Peyer's patch (tissue), 4 donors: Measurements from ENCODE around the gene NABP2. TPM values are rescaled to one million over a fixed set of nuclear protein-coding genes. Genes with fewer than 3 reads are reported as not detected.

Experiments
- DNase-seq, 3 donors: peaks; one replicate each; pipeline ENCODE4 v3.0.0-alpha.2; 2017 to 2019
- H3K27ac ChIP-seq, 4 donors: fragments of 200-600 bp; sonication (generic); one replicate each; pipeline ENCODE4 v1.5.1; 2016 to 2019
- H3K27me3 ChIP-seq, 2 donors: fragments of 200-600 bp; sonication (generic); one replicate each; pipeline ENCODE4 v1.5.1; 2019
- H3K36me3 ChIP-seq, 3 donors: fragments of 200-600 bp; sonication (generic); one replicate each; pipeline ENCODE4 v1.5.1; 2016 to 2019
- H3K4me1 ChIP-seq, 4 donors: fragments of 200-600 bp; sonication (generic); one replicate each; pipeline ENCODE4 v1.5.1; 2016 to 2019
- H3K4me3 ChIP-seq, 4 donors: fragments of 200-600 bp; sonication (generic); 1 replicate in 3 of 4; 2 replicates in 1 of 4; pipeline ENCODE4 v1.5.1; 2016 to 2019; ENCODE audit warnings: mild to moderate bottlenecking in 1 of 4
- H3K9me3 ChIP-seq, 4 donors: fragments of 200-600 bp; sonication (generic); one replicate each; pipeline ENCODE4 v1.5.1; 2016 to 2019; ENCODE audit warnings: mild to moderate bottlenecking in 1 of 4
- CTCF ChIP-seq, 6 experiments: fragments of 450-650 bp in 4 of 6; fragments of 200-600 bp in 2 of 6; sonication (generic) in 1 of 6; IDR thresholded peaks; one replicate each; pipeline ENCODE4 v1.5.1; 2017 to 2019; ENCODE audit warnings: antibody characterized with exemption in 6 of 6, mild to moderate bottlenecking in 3 of 6, moderate library complexity in 1 of 6
- POLR2A ChIP-seq, 2 donors: fragments of 450-650 bp; IDR thresholded peaks; one replicate each; pipeline ENCODE4 v1.5.1; 2017; ENCODE audit warnings: antibody characterized with exemption in 2 of 2, mild to moderate bottlenecking in 2 of 2, moderate library complexity in 2 of 2
- total RNA-seq, 4 donors: library from RNA; depleted of rRNA; stranded (reverse); fragments of >200 nt; gene quantifications; one replicate each; pipeline ENCODE4 v1.1.0, GENCODE V29; 2016

The NABP2 gene
- total RNA-seq, 4 donors from 2014 or later = 15.3 to 25.3 (median 23.5) TPM

- Histone ChIP-seq H3K9me3 (no peaks in the 10 kb centered on the region), H3K4me3 (no peak overlapping the region), H3K27ac (no peak overlapping the region), H3K36me3 (peaks cover 3 to 61% (median 5%) of the 10 kb centered on the region in 3 donors), H3K4me1 (peaks cover 0 to 6% (median 0%) of the 10 kb centered on the region in 4 donors), H3K27me3 (no peaks in the 10 kb centered on the region)
- DNase-seq = no peak
- TF ChIP-seq CTCF (IDR thresholded peaks at IDR 0.05) (no peak), POLR2A (IDR thresholded peaks at IDR 0.05) (no peak)
Observed at GRCh38 chr12:56205445-56205844, 18.7 kb upstream of the NABP2 start.

GRCh38 chr12:56206452-56207166 lies 17.5 kb upstream of the NABP2 start:
- TF ChIP-seq CTCF (IDR thresholded peaks at IDR 0.05) = peak; percentile 29 to 73 (median 62)
- no peak for TF ChIP-seq POLR2A (IDR thresholded peaks at IDR 0.05)
- Histone ChIP-seq H3K4me3 (no peak overlapping the region), H3K4me1 (peaks cover 0 to 6% (median 0%) of the 10 kb centered on the region in 4 donors), H3K36me3 (peaks cover 3 to 71% (median 5%) of the 10 kb centered on the region in 3 donors), H3K9me3 (no peaks in the 10 kb centered on the region), H3K27ac (peak overlapping the region in 2 of 4 donors; percentile 52), H3K27me3 (no peaks in the 10 kb centered on the region)
- DNase-seq = peak; percentile 60 to 80 (median 67)

- Histone ChIP-seq H3K4me1 (no peaks in the 10 kb centered on the region), H3K4me3 (no peak overlapping the region), H3K36me3 (peaks cover 3 to 85% (median 5%) of the 10 kb centered on the region in 3 donors), H3K27ac (peak overlapping the region in 2 of 4 donors; percentile 52), H3K9me3 (no peaks in the 10 kb centered on the region), H3K27me3 (no peaks in the 10 kb centered on the region)
- peak in 2 of 3 donors; percentile 73 to 78 for DNase-seq
- TF ChIP-seq POLR2A (IDR thresholded peaks at IDR 0.05) (no peak), CTCF (IDR thresholded peaks at IDR 0.05) (no peak)
Observed at GRCh38 chr12:56208006-56208405, 16.1 kb upstream of the NABP2 start.

GRCh38 chr12:56212361-56212760 lies 11.8 kb upstream of the NABP2 start:
- peaks cover 2 to 90% (median 3%) of the 10 kb centered on the region in 3 donors for H3K36me3 ChIP-seq
- H3K4me1 ChIP-seq = no peaks in the 10 kb centered on the region
- H3K4me3 ChIP-seq = no peak overlapping the region
- H3K9me3 ChIP-seq = no peaks in the 10 kb centered on the region
- no peaks in the 10 kb centered on the region for H3K27me3 ChIP-seq
- H3K27ac ChIP-seq = no peak overlapping the region
- TF ChIP-seq CTCF (IDR thresholded peaks at IDR 0.05) (no peak), POLR2A (IDR thresholded peaks at IDR 0.05) (no peak)
- no peak for DNase-seq

- peaks cover 0 to 76% (median 3%) of the 10 kb centered on the region in 3 donors for H3K36me3 ChIP-seq
- no peaks in the 10 kb centered on the region for H3K4me1 ChIP-seq
- no peak overlapping the region for H3K27ac ChIP-seq
- no peaks in the 10 kb centered on the region for H3K9me3 ChIP-seq
- H3K4me3 ChIP-seq = no peak overlapping the region
- H3K27me3 ChIP-seq = no peaks in the 10 kb centered on the region
- TF ChIP-seq CTCF (IDR thresholded peaks at IDR 0.05) (no peak), POLR2A (IDR thresholded peaks at IDR 0.05) (no peak)
- DNase-seq = no peak
Observed at GRCh38 chr12:56213878-56214277, 10.3 kb upstream of the NABP2 start.
